ENCODE measurements around the gene GDPD4.
"Not testable (repeated sequence)": the region's sequence is repeated elsewhere in the genome, so short reads cannot be mapped to it uniquely, and the experiment has no call there.

GDPD4 gene

DNA sequence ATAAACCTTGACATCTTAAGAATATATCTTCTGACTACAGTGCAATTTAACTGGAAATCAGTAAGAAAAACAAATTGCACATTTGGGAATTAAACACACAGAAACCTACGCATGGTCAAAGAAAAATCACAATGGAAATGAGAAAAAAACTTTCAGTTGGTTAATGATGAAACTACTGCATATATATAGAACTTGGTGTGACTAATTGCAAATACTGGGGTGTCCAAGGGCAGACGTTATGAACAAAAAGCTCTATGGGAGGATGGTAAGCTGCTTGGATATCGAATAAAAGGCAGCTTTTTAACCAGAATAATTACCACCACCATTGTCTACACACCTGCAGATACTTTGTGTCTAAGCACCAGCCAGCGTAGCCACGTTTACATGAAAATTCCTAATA, 791 bp downstream of the GDPD4 start:
- no peak overlapping the region for H3K27ac ChIP-seq (ENCODE audit: low read depth, low read length)

DNA sequence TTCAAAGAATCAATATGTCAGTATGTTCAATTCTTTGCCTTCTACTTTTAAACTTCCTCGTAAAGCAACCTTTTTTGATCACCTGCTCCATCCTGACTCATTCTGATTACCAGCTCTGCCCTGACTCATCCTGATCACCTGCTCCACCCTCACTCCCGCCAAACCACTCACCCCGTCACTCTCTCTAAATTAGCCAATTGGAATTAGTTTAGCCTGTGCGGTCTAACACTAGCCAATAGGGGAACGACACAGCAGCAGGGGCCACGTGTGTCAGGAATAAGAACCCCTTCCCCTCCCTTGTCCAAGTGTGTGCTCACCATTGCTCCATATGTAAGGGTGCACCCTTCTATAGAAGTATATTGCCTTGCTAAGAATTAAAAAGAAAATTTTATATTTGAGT, 1.5 kb downstream of the GDPD4 start:
- not testable (repeated sequence) for H3K9me3 ChIP-seq (ENCODE audit: control insufficient read depth in 1 of 2, low read length in 2 of 2); H3K4me3 ChIP-seq (ENCODE audit: low read depth in 1 of 2, low read length in 2 of 2); H3K27ac ChIP-seq (ENCODE audit: low read depth, low read length); H3K36me3 ChIP-seq (ENCODE audit: control insufficient read depth in 1 of 2, insufficient read depth in 2 of 2, low read length in 2 of 2); H3K27me3 ChIP-seq (ENCODE audit: control insufficient read depth in 1 of 2, insufficient read depth in 2 of 2, low read length in 2 of 2); H3K4me1 ChIP-seq (ENCODE audit: control insufficient read depth in 1 of 2, insufficient read depth in 2 of 2, low read length in 2 of 2); H3K9ac ChIP-seq (ENCODE audit: low read depth in 1 of 2, low read length in 2 of 2)

More for the DNA sequence above, 791 bp downstream of the GDPD4 start:
- H3K9me3 ChIP-seq (ENCODE audit: control insufficient read depth in 1 of 2, low read length in 2 of 2), result no peaks in the 10 kb centered on the region
- no peaks in the 10 kb centered on the region for H3K36me3 ChIP-seq (ENCODE audit: control insufficient read depth in 1 of 2, insufficient read depth in 2 of 2, low read length in 2 of 2)
- H3K9ac ChIP-seq (ENCODE audit: low read depth in 1 of 2, low read length in 2 of 2), result no peak overlapping the region
- H3K4me3 ChIP-seq (ENCODE audit: low read depth in 1 of 2, low read length in 2 of 2), result no peak overlapping the region
- H3K4me1 ChIP-seq (ENCODE audit: control insufficient read depth in 1 of 2, insufficient read depth in 2 of 2, low read length in 2 of 2), result no peaks in the 10 kb centered on the region
- H3K27me3 ChIP-seq (ENCODE audit: control insufficient read depth in 1 of 2, insufficient read depth in 2 of 2, low read length in 2 of 2), result no peaks in the 10 kb centered on the region

DNA sequence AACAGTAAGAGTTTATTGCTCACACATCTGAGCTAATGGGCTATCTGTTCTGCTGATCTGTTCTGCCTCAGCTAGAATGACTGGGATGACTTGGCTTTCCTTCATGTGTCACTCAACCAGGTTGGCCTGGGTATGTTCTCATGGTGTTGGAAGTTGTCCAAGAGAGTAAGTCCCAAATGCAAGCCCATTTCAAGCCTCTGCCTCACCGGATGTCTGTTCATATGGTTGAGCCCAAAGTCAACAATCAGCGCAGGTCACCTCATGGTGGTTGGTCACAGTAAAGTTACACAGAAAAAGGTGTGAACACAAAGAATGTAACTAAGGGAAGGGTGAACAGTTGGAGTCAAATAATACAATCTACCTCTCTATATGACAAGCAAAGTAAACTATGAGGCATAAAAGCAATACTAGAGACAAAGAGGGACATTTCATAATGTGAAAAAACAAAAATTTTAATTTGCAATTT, 1.9 kb downstream of the GDPD4 start:
- H3K27ac ChIP-seq (ENCODE audit: low read depth, low read length), result no peak overlapping the region
- no peak overlapping the region for H3K9ac ChIP-seq (ENCODE audit: low read depth in 1 of 2, low read length in 2 of 2)
- H3K36me3 ChIP-seq (ENCODE audit: control insufficient read depth in 1 of 2, insufficient read depth in 2 of 2, low read length in 2 of 2), result no peaks in the 10 kb centered on the region
- H3K4me1 ChIP-seq (ENCODE audit: control insufficient read depth in 1 of 2, insufficient read depth in 2 of 2, low read length in 2 of 2), result no peaks in the 10 kb centered on the region
- H3K27me3 ChIP-seq (ENCODE audit: control insufficient read depth in 1 of 2, insufficient read depth in 2 of 2, low read length in 2 of 2), result no peaks in the 10 kb centered on the region
- no peaks in the 10 kb centered on the region for H3K9me3 ChIP-seq (ENCODE audit: control insufficient read depth in 1 of 2, low read length in 2 of 2)
- H3K4me3 ChIP-seq (ENCODE audit: low read depth in 1 of 2, low read length in 2 of 2), result no peak overlapping the region

DNA sequence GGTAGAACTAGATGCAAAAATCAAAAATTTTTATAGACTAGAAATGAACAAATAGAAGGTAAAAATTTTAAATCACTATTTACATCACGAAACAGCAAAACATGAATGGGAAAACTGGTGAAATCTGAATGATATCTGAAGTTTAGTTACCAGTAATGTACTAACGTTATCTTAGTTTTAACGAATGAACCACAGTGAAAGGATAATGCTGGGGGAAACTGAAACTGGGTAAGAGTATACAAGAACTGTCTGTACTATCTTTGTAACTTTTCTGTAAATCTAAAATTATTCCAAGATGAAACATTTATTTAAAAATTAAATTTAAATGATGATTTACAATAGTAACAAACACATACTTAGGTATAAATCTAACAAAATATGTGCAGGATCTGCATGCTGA, 7.4 kb downstream of the GDPD4 start:
- Histone ChIP-seq H3K4me1 (ENCODE audit: control insufficient read depth in 1 of 2, insufficient read depth in 2 of 2, low read length in 2 of 2) (no peaks in the 10 kb centered on the region), H3K9me3 (ENCODE audit: control insufficient read depth in 1 of 2, low read length in 2 of 2) (no peaks in the 10 kb centered on the region), H3K27me3 (ENCODE audit: control insufficient read depth in 1 of 2, insufficient read depth in 2 of 2, low read length in 2 of 2) (no peaks in the 10 kb centered on the region), H3K36me3 (ENCODE audit: control insufficient read depth in 1 of 2, insufficient read depth in 2 of 2, low read length in 2 of 2) (no peaks in the 10 kb centered on the region), H3K27ac (ENCODE audit: low read depth, low read length) (no peak overlapping the region), H3K9ac (ENCODE audit: low read depth in 1 of 2, low read length in 2 of 2) (no peak overlapping the region), H3K4me3 (ENCODE audit: low read depth in 1 of 2, low read length in 2 of 2) (no peak overlapping the region)

DNA sequence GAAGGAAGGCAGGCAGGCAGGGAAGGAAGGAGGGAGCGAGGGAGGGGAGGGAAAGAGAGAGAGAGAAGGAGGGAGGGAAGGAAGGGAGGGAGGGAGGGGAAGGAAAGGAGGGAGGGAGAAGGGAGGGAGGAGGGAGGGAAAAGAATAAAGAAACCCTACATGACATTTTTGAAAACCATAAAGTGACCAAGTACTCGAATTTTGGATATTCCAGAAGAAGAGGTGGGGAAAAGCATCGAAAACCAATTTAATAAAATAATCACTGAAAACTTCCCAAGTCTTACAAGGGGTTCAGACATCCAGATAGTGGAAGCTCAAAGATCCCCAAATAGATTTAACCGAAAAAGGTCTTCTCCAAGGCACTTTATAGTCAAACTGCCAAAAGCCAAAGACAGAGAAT, 11.7 kb downstream of the GDPD4 start:
- H3K27ac ChIP-seq (ENCODE audit: low read depth, low read length), result no peak overlapping the region
- H3K4me1 ChIP-seq (ENCODE audit: control insufficient read depth in 1 of 2, insufficient read depth in 2 of 2, low read length in 2 of 2), result no peaks in the 10 kb centered on the region
- H3K9me3 ChIP-seq (ENCODE audit: control insufficient read depth in 1 of 2, low read length in 2 of 2), result no peaks in the 10 kb centered on the region
- H3K4me3 ChIP-seq (ENCODE audit: low read depth in 1 of 2, low read length in 2 of 2), result no peak overlapping the region
- H3K36me3 ChIP-seq (ENCODE audit: control insufficient read depth in 1 of 2, insufficient read depth in 2 of 2, low read length in 2 of 2), result no peaks in the 10 kb centered on the region
- H3K9ac ChIP-seq (ENCODE audit: low read depth in 1 of 2, low read length in 2 of 2), result no peak overlapping the region
- H3K27me3 ChIP-seq (ENCODE audit: control insufficient read depth in 1 of 2, insufficient read depth in 2 of 2, low read length in 2 of 2), result no peaks in the 10 kb centered on the region

DNA sequence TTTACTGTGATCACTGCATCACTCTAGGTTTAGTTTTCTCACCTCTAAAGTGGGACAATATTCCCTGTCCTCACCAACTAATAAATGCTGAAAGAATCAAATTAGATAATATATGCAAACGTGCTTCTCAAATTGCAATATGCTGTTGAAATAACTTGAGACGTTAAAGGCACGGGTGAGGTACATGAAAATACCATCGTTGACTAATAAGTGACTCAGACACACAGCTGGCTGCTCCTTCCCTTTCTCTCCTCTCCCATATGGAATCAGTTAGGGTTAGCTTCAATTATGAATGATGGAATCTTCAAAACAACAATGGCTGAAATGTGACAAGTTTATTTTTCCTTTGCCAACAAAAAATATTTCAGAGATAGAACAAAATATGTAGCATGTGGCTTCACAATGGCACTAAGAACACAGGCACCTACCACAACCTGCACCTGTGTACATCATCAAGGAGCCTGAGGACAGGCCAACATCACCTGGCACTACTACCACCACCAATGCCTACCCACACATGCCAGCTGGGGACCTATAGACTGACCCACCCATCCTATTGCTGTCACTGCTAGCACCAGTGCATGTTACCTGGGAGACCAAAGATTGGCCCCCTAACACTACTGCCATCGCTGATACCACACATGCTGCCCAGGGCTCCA, 13.7 kb downstream of the GDPD4 start:
- H3K4me1 ChIP-seq (ENCODE audit: control insufficient read depth in 1 of 2, insufficient read depth in 2 of 2, low read length in 2 of 2), result no peaks in the 10 kb centered on the region

DNA sequence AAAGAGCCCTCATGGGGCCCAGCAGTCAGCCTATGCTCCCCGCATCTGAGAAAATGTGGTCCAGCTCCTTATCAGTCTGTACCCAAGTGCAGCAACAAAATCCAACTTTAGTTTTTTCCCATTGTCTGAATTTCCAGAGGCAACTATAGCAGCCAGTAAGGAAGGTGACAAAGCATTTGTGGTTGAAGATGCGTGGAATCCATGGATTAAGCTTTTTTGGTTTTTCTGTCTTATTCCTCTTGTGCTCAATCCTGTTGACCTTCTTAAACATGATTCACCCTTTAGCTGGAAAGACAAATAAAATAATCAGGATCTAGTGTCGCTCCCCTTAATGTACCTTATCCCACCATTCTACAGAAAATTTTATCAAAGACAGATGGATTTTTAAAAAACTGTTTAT, 14.3 kb downstream of the GDPD4 start:
- H3K27ac ChIP-seq (ENCODE audit: low read depth, low read length), result no peak overlapping the region
- H3K4me3 ChIP-seq (ENCODE audit: low read depth in 1 of 2, low read length in 2 of 2), result no peak overlapping the region
- no peak overlapping the region for H3K9ac ChIP-seq (ENCODE audit: low read depth in 1 of 2, low read length in 2 of 2)
- no peaks in the 10 kb centered on the region for H3K4me1 ChIP-seq (ENCODE audit: control insufficient read depth in 1 of 2, insufficient read depth in 2 of 2, low read length in 2 of 2)
- no peaks in the 10 kb centered on the region for H3K9me3 ChIP-seq (ENCODE audit: control insufficient read depth in 1 of 2, low read length in 2 of 2)
- H3K36me3 ChIP-seq (ENCODE audit: control insufficient read depth in 1 of 2, insufficient read depth in 2 of 2, low read length in 2 of 2), result no peaks in the 10 kb centered on the region
- H3K27me3 ChIP-seq (ENCODE audit: control insufficient read depth in 1 of 2, insufficient read depth in 2 of 2, low read length in 2 of 2), result no peaks in the 10 kb centered on the region

More for the DNA sequence above, 13.7 kb downstream of the GDPD4 start:
- no peak overlapping the region for H3K27ac ChIP-seq (ENCODE audit: low read depth, low read length)
- H3K4me3 ChIP-seq (ENCODE audit: low read depth in 1 of 2, low read length in 2 of 2), result no peak overlapping the region
- H3K9me3 ChIP-seq (ENCODE audit: control insufficient read depth in 1 of 2, low read length in 2 of 2), result no peaks in the 10 kb centered on the region
- no peaks in the 10 kb centered on the region for H3K27me3 ChIP-seq (ENCODE audit: control insufficient read depth in 1 of 2, insufficient read depth in 2 of 2, low read length in 2 of 2)
- H3K9ac ChIP-seq (ENCODE audit: low read depth in 1 of 2, low read length in 2 of 2), result no peak overlapping the region
- H3K36me3 ChIP-seq (ENCODE audit: control insufficient read depth in 1 of 2, insufficient read depth in 2 of 2, low read length in 2 of 2), result no peaks in the 10 kb centered on the region

DNA sequence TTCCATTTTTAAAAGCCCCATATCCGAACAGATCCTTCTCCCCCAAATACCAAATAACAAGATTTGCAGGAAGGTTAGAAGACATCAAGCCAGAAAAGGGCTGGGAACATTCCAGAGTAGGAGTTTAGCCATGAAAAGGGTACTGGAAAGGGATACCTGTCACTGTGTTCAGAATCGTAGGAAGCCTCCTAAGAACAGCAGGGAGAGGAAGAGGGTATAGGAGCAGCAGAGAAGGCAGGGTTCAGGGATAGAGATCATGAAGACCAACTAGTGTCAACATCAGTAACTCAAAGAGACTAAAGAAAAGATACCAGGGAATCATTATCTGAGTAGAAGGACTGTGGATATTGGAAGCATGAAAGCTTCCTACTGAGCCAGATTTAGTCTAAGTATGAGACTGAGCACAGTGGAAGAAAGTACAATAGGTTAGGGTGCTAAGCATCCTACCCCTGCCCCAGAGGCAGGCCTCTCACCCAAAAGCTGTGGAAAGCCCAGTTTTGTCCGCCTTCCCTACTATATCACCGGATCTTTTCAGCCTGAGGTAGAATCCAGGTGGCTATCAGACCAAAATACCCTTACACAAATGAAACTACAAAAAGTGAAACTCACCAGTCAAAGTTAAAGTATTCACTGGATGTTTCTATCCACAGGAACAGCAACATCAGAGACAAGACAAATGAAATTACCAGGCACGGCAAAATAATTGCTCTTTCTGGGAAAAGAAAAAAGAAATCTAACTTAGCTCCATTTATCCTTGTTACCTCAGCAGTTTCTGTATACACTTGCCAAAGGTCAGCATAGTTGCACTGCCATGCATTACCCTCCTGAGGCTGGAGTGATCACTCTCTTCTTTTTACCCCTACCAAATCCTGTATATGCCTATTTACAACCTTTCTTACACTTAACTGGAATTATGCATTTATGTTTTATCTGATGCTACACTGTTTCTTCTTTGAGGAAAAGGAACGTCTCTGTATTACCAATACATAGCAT, 16.7 kb downstream of the GDPD4 start:
- Histone ChIP-seq H3K4me3 (ENCODE audit: low read depth in 1 of 2, low read length in 2 of 2) (no peak overlapping the region), H3K4me1 (ENCODE audit: control insufficient read depth in 1 of 2, insufficient read depth in 2 of 2, low read length in 2 of 2) (no peaks in the 10 kb centered on the region), H3K9ac (ENCODE audit: low read depth in 1 of 2, low read length in 2 of 2) (no peak overlapping the region), H3K27ac (ENCODE audit: low read depth, low read length) (no peak overlapping the region), H3K27me3 (ENCODE audit: control insufficient read depth in 1 of 2, insufficient read depth in 2 of 2, low read length in 2 of 2) (no peaks in the 10 kb centered on the region), H3K36me3 (ENCODE audit: control insufficient read depth in 1 of 2, insufficient read depth in 2 of 2, low read length in 2 of 2) (no peaks in the 10 kb centered on the region), H3K9me3 (ENCODE audit: control insufficient read depth in 1 of 2, low read length in 2 of 2) (no peaks in the 10 kb centered on the region)

DNA sequence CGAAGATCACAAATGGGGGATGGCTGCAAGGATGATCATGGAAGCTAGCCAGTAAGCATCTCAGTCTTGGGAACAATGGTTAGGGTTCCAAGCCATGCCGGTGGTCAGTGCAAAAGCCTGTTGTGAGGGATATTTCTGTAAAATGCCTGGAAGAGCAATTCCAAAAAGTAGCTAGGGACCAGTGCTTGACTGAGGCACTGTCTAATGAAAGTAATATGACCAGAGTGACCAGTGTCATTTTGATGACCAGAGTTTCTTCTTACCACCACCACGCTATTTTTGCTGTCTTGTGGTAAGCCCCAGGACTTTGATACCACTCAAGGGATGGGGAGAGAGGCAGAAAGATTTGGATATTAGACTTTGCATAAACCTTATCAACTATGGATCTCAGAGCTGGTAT, 18.4 kb downstream of the GDPD4 start:
- Histone ChIP-seq H3K27ac (ENCODE audit: low read depth, low read length) (no peak overlapping the region), H3K36me3 (ENCODE audit: control insufficient read depth in 1 of 2, insufficient read depth in 2 of 2, low read length in 2 of 2) (no peaks in the 10 kb centered on the region), H3K27me3 (ENCODE audit: control insufficient read depth in 1 of 2, insufficient read depth in 2 of 2, low read length in 2 of 2) (no peaks in the 10 kb centered on the region), H3K9ac (ENCODE audit: low read depth in 1 of 2, low read length in 2 of 2) (no peak overlapping the region), H3K9me3 (ENCODE audit: control insufficient read depth in 1 of 2, low read length in 2 of 2) (no peaks in the 10 kb centered on the region), H3K4me3 (ENCODE audit: low read depth in 1 of 2, low read length in 2 of 2) (no peak overlapping the region), H3K4me1 (ENCODE audit: control insufficient read depth in 1 of 2, insufficient read depth in 2 of 2, low read length in 2 of 2) (no peaks in the 10 kb centered on the region)

Measured in duodenal mucosa (tissue), 2 donors.